GM12801 (cell line): ENCODE measurements around the gene APEX2.

Experiments used
- CTCF ChIP-seq: IDR thresholded peaks from one replicate; pipeline ENCODE4 v1.5.1; 2011; ENCODE audit warnings: control low read depth; ENCODE audit not compliant: insufficient read length; ENCODE audit errors: extremely low read depth

Gene APEX2

GRCh38 chrX:54980334-54980733 lies 19.8 kb upstream of the APEX2 start:
- no peak for TF ChIP-seq CTCF

GRCh38 chrX:54991706-54992105 lies 8.5 kb upstream of the APEX2 start:
- TF ChIP-seq CTCF, result no peak

GRCh38 chrX:54992911-54993622 lies 7.1 kb upstream of the APEX2 start:
- TF ChIP-seq CTCF, result no peak

GRCh38 chrX:54994099-54994498 lies 6.1 kb upstream of the APEX2 start, which contains the start of gene PFKFB1:
Gene PFKFB1 (minus strand): TSS chrX:54994188. CDS start chrX:54994007, 181 bp downstream.
- no peak for TF ChIP-seq CTCF

GRCh38 chrX:54994668-54995351 lies 5.4 kb upstream of the APEX2 start:
- no peak for TF ChIP-seq CTCF

- no peak for TF ChIP-seq CTCF
Measured at GRCh38 chrX:54995621-54996020, 4.5 kb upstream of the APEX2 start.

- TF ChIP-seq CTCF, result no peak
Measured at GRCh38 chrX:55004231-55004630, 4.1 kb downstream of the APEX2 start.
